Uterus (tissue), 4 donors: Measurements from ENCODE around the gene H6PD. TPM values are rescaled to one million over a fixed set of nuclear protein-coding genes. Genes with fewer than 3 reads are reported as not detected.

Source experiments
- DNase-seq, 2 donors: peaks; one replicate each; pipeline ENCODE4 v3.0.0-alpha.2; 2019 to 2020
- H3K27ac ChIP-seq, 2 donors: fragments of 200-600 bp; sonication (generic); 1 replicate in 1 of 2; 2 replicates in 1 of 2; pipeline ENCODE4 v1.5.1; 2016 to 2018
- H3K27me3 ChIP-seq, 2 donors: fragments of 200-600 bp; sonication (generic); one replicate each; pipeline ENCODE4 v1.5.1; 2018 to 2019; ENCODE audit warnings: control low read depth in 1 of 2
- H3K36me3 ChIP-seq, 2 donors: fragments of 200-600 bp; sonication (generic); one replicate each; pipeline ENCODE4 v1.5.1; 2019; ENCODE audit warnings: control low read depth in 1 of 2
- H3K4me1 ChIP-seq, 2 donors: fragments of 200-600 bp; sonication (generic); one replicate each; pipeline ENCODE4 v1.5.1; 2018 to 2019; ENCODE audit warnings: control low read depth in 1 of 2
- H3K4me3 ChIP-seq, 2 donors: fragments of 200-600 bp; sonication (generic); 1 replicate in 1 of 2; 2 replicates in 1 of 2; pipeline ENCODE4 v1.5.1; 2018 to 2019; ENCODE audit warnings: mild to moderate bottlenecking in 1 of 2
- H3K9me3 ChIP-seq, 2 donors: fragments of 200-600 bp; sonication (generic); one replicate each; pipeline ENCODE4 v1.5.1; 2019; ENCODE audit warnings: control low read depth in 1 of 2
- POLR2A ChIP-seq, 2 donors: fragments of 450-650 bp; IDR thresholded peaks; one replicate each; pipeline ENCODE4 v1.6.1; 2016; ENCODE audit warnings: antibody characterized with exemption in 2 of 2, mild to moderate bottlenecking in 1 of 2, moderate library complexity in 1 of 2
- intact Hi-C: fragments of 100-400 bp; cut with DNase I; formaldehyde crosslinking; loops from one replicate; pipeline ENCODE4 v1.15.1; 2023; ENCODE audit warnings: low total_unique reads
- total RNA-seq, 4 donors: library from RNA; depleted of rRNA in 3 of 4; stranded (reverse); fragments of >200 nt in 3 of 4; gene quantifications; one replicate each; pipeline versions ENCODE4 v1.1.0 to v1.2.4, GENCODE V29; 2014 to 2023
- TF ChIP-seq, protein P1 (sequence below), 4 experiments: fragments of 200-600 bp in 2 of 4; fragments of 450-650 bp in 2 of 4; sonication (generic) in 2 of 4; IDR thresholded peaks; one replicate each; pipeline ENCODE4 v1.5.1; 2016 to 2019; ENCODE audit warnings: antibody characterized with exemption in 4 of 4, mild to moderate bottlenecking in 2 of 4, moderate library complexity in 1 of 4
- donor health status: DM: yes; HTN: yes; CAD: no.

Gene H6PD
- total RNA-seq, 4 donors from 2014 or later = 28.4 to 107 (median 49.7) TPM

DNA sequence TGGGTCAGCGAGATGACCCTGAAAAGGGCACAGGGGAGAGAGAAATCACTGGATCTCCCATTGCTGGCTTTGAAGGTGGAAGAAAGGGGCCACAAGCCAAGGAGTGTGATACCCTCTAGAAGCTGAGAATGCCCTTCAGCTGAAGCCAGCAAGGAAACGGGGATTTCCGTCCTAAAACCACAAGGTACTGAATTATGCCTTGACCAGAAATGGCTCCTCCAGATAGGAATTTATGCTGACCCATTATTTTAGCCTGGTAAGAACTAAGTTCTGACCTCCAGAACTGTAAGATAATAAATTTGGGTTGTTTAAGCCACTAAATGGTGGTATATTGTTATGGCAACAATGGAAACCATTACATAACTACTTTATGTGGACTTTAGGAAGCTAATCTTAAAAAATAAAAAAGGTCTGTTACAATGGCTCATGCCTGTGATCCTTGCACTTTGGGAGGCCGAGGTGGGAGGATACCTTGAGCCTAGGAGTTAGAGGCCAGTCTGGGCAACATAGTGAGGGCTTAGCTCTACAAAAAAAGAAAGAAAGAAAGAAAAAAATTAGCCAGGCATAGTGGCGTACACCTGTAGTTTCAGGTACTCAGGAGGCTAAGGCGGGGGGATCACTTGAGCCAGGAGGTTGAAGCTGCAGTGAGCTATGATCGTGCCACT, 3.6 kb upstream of the H6PD start:
- no peak for TF ChIP-seq POLR2A (IDR thresholded peaks at IDR 0.05)
- TF ChIP-seq, protein P1, sequence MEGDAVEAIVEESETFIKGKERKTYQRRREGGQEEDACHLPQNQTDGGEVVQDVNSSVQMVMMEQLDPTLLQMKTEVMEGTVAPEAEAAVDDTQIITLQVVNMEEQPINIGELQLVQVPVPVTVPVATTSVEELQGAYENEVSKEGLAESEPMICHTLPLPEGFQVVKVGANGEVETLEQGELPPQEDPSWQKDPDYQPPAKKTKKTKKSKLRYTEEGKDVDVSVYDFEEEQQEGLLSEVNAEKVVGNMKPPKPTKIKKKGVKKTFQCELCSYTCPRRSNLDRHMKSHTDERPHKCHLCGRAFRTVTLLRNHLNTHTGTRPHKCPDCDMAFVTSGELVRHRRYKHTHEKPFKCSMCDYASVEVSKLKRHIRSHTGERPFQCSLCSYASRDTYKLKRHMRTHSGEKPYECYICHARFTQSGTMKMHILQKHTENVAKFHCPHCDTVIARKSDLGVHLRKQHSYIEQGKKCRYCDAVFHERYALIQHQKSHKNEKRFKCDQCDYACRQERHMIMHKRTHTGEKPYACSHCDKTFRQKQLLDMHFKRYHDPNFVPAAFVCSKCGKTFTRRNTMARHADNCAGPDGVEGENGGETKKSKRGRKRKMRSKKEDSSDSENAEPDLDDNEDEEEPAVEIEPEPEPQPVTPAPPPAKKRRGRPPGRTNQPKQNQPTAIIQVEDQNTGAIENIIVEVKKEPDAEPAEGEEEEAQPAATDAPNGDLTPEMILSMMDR (IDR thresholded peaks at IDR 0.05) = no peak
- Histone ChIP-seq H3K9me3 (no peaks in the 10 kb centered on the region), H3K36me3 (no peaks in the 10 kb centered on the region), H3K27me3 (no peaks in the 10 kb centered on the region), H3K4me1 (peaks cover 0 to 3% of the 10 kb centered on the region in 2 donors), H3K27ac (peak overlapping the region in 1 of 2 donors; percentile 96), H3K4me3 (no peak overlapping the region)
- intact Hi-C loops = no loop called here
- DNase-seq = no peak

- Histone ChIP-seq H3K9me3 (no peaks in the 10 kb centered on the region), H3K4me1 (peaks cover 0 to 7% of the 10 kb centered on the region in 2 donors), H3K27me3 (no peaks in the 10 kb centered on the region), H3K27ac (peak overlapping the region; percentile 1 to 96), H3K4me3 (no peak overlapping the region), H3K36me3 (no peaks in the 10 kb centered on the region)
- TF ChIP-seq POLR2A (IDR thresholded peaks at IDR 0.05) = no peak
- intact Hi-C loops = no loop called here
- DNase-seq = no peak
These were observed 2.8 kb upstream of the H6PD start for GRCh38 chr1:9231648-9232332.

DNA sequence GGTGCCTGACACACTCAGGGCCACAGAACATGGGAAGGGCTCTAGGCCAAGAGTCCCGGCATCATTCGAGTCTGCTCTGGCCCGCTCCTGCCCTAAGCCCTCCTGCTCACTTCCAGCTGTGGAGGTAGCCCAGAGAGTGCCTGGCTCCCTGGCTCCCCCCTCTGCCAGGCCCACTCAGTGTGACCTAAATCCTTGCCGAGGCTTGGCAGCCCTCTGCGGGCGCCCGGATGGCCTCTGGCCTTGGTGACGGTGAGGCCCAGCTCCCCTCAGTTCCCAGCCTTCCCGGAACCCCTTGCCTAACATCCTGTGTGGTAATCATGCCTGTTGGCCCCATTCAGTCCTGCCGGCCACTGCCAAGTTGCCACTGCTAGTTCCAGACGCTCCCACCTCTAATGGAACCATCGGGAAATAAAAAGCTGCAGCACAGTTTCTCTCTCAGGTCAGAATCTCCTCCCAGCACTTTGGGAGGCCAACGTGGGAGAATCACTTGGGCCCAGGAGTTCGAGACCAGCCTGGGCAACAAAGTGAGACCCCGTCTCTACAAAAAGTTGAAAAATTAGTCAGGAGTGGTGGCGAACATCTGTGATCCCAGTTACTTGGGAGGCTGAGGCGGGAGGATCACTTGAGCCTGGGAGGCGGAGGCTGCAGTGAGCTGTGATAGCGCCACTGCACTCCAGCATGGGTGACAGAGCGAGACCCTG, 1.2 kb upstream of the H6PD start:
- DNase-seq = peak; percentile 89 to 91
- no peaks in the 10 kb centered on the region for H3K9me3 ChIP-seq
- peaks cover under 1 to 7% of the 10 kb centered on the region in 2 donors for H3K4me1 ChIP-seq
- no peaks in the 10 kb centered on the region for H3K36me3 ChIP-seq
- H3K27ac ChIP-seq = peak overlapping the region; percentile 96
- intact Hi-C loops = no loop called here
- no peaks in the 10 kb centered on the region for H3K27me3 ChIP-seq
- H3K4me3 ChIP-seq = no peak overlapping the region
- TF ChIP-seq, protein P1 (IDR thresholded peaks at IDR 0.05) = peak in 3 of 4 experiments; percentile 10 to 13 (median 11)
- TF ChIP-seq POLR2A (IDR thresholded peaks at IDR 0.05) = peak in 1 of 2 donors; percentile 15

DNA sequence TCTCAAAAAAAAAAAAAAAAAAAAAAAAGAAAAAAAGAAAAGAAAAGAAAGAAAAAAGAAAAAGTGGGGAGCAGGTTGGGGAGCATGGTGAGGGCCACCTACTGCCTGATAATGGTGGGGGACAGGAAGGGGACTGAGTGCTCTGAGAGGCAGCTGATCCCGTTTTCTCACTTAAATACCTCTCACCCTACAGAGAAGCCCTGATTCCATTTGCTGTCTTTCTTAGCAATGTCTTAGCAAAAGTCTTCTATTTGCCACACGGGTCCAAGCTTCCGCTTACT, 692 bp upstream of the H6PD start:
- H3K9me3 ChIP-seq = no peaks in the 10 kb centered on the region
- intact Hi-C loops = no loop called here
- H3K27me3 ChIP-seq = no peaks in the 10 kb centered on the region
- peak overlapping the region; percentile 96 for H3K27ac ChIP-seq
- H3K36me3 ChIP-seq = no peaks in the 10 kb centered on the region
- no peak for DNase-seq
- TF ChIP-seq POLR2A (IDR thresholded peaks at IDR 0.05) = no peak
- TF ChIP-seq, protein P1 (IDR thresholded peaks at IDR 0.05) = no peak
- H3K4me3 ChIP-seq = peak overlapping the region in 1 of 2 donors; percentile 40
- H3K4me1 ChIP-seq = peaks cover 5 to 12% of the 10 kb centered on the region in 2 donors

GRCh38 chr1:9235096-9235459, 504 bp downstream of the H6PD start:
- Histone ChIP-seq H3K36me3 (no peaks in the 10 kb centered on the region), H3K4me3 (peak overlapping the region; percentile 57 to 80), H3K4me1 (peaks cover 10 to 17% of the 10 kb centered on the region in 2 donors), H3K9me3 (no peaks in the 10 kb centered on the region), H3K27me3 (no peaks in the 10 kb centered on the region), H3K27ac (peak overlapping the region; percentile 96)
- no peak for DNase-seq
- TF ChIP-seq, protein P1 (IDR thresholded peaks at IDR 0.05) = no peak
- TF ChIP-seq POLR2A (IDR thresholded peaks at IDR 0.05) = no peak
- intact Hi-C loops = no loop called here
